HS-5 (cell line): Measurements from ENCODE around the gene FRYL.
"Not testable (repeated sequence)": the region's sequence is repeated elsewhere in the genome, so short reads cannot be mapped to it uniquely, and the experiment has no call there.

Source experiments
- DNase-seq: peaks from one replicate; pipeline ENCODE4 v3.0.0-alpha.2; 2012; ENCODE audit warnings: low read depth

Gene FRYL

GRCh38 chr4:48698029-48698971, 81.8 kb downstream of the FRYL start:
- DNase-seq = peak; percentile 87

DNA sequence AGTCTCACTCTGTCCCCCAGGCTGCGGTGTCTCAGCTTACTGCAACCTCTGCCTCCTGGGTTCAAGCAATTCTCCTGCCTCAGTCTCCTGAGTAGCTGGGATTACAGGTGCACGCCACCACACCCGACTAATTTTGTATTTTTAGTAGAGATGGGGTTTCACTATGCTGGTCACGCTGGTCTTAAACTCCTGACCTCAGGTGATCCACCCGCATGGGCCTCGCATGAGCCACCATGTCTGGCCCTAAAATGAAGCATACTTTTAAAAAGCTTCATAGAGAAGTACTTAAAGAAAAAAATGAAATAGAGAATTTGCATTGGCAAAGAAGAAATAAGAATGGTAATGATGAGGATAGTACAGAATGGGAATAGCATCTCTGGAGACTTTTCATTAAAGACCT, 82.6 kb downstream of the FRYL start:
- not testable (repeated sequence) for DNase-seq

DNA sequence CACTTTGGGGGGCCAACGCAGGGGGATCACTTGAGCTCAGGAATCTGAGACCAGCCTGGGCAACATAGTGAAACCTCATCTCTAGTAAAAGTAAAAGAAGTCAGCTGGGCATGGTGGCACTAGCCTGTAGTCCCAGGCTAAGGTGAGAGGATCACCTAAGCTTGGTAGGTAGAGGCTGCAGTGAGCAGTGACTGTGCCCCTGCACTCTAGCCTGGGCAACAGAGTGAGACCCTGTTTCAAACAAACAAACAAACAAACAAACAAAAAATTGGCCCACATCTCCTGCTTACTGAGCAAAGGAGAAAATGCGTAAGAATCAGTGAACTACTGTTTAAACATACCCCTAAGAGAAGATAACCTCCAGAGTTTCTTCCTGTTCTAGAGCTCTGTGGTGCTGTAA, 85.3 kb downstream of the FRYL start:
- no peak for DNase-seq

- no peak for DNase-seq
Measured at GRCh38 chr4:48693856-48694574, 86.1 kb downstream of the FRYL start.

- DNase-seq = no peak
Measured at GRCh38 chr4:48692897-48693296, 87.2 kb downstream of the FRYL start.

DNA sequence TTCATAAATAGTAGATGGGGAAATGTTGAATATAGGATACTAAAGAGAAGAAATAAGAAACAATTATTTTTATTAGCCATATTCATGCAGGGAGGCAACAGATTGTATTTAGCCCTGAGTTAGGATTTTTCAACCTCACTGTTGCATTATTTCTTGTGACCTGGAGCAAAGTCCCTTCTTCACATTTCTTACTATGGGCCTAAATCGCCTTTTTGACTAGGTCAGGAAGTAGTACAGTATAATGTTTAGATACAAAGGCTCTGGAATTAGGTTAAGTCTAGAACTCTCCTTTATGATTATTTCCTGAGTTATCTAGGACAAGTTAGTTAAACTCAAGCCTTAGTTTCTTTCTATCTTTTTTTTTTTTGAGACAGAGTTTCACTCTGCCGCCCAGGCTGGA, 88.0 kb downstream of the FRYL start:
- no peak for DNase-seq

DNA sequence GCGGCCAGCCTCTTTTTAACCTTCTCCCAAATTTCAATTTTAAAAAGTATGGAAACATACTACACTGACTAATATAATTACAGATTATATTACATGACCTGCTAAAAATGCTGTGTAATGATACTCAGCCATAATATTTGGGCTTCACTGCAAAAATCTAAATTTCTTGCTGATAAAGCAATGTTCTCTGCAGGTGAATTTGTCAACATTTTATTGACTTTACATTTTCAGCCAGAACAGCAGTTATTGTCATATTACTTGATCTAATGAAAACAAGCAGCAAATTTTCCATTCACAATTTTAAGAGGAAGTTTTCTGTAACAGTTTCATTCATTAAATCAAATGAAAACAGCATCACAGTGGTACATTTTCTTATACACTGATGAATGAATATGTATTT, 91.1 kb downstream of the FRYL start:
- no peak for DNase-seq

DNA sequence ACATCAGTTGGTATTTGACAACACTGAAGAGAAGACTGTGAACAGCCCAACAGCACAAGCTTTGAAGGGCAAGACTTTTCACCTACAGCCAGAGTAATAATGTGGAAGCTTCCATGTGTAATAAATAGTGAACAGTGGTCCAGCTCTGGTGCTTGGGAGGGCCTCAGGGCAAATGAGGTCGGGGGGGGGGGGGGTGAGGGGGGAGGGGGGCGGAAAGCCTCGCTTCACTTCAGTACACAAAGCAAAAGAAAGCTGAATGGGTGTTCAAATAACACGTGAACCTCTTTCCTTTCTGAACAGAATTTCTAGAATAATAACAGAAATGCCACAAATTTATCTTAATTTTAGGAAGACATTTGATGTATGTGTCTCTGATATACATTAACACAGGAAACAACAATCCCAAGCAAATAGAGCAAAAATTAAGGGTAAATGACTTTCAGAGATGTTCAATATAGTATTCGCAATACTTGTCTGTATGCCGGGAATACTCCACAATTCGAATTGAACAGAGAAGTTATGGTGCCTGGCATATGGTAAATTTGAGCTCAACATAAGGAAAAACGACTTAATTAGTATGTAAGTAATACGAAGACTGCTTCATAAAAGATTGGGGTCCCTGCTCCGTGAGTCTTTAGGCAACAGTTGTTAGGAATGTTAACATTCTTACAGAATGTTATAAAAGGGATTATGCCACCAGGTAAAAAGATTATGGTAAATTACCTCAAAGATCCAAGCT, 92.6 kb downstream of the FRYL start:
- DNase-seq = no peak

- no peak for DNase-seq
Measured at GRCh38 chr4:48686369-48686768, 93.7 kb downstream of the FRYL start.

- DNase-seq = no peak
Measured at GRCh38 chr4:48683784-48684666, 96.1 kb downstream of the FRYL start.

DNA sequence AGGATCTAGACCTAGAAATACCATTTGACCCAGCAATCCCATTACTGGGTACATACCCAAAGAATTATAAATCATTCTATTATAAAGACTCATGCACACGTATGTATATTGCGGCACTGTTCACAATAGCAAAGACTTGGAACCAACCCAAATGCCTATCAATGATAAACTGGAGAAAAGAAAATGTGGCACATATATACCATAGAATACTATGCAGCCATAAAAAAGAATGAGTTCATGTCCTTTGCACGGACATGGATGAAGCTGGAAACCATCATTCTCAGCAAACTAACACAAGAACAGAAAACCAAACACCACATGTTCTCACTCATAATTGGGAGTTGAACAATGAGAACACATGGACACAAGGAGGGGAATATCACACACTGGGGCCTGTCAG, 97.2 kb downstream of the FRYL start:
- DNase-seq = not testable (repeated sequence)

DNA sequence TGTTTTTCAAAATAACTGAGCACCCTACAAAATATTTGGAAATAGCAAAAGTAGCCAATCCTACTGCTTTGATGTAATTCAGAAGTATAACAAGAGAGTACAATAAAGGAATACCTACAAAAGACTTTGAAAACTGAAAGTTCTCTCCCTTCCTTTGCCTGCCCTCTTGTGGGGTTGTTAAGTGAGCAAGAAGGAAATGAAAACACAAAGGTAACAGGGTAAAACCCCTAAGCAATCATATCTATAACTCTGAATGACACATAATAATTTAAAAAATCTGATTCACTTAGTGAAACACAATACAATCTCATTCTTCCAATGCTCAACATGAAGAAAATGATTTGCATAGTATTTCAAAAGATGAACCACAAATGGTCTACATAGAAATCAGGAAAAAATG, 98.2 kb downstream of the FRYL start:
- no peak for DNase-seq

DNA sequence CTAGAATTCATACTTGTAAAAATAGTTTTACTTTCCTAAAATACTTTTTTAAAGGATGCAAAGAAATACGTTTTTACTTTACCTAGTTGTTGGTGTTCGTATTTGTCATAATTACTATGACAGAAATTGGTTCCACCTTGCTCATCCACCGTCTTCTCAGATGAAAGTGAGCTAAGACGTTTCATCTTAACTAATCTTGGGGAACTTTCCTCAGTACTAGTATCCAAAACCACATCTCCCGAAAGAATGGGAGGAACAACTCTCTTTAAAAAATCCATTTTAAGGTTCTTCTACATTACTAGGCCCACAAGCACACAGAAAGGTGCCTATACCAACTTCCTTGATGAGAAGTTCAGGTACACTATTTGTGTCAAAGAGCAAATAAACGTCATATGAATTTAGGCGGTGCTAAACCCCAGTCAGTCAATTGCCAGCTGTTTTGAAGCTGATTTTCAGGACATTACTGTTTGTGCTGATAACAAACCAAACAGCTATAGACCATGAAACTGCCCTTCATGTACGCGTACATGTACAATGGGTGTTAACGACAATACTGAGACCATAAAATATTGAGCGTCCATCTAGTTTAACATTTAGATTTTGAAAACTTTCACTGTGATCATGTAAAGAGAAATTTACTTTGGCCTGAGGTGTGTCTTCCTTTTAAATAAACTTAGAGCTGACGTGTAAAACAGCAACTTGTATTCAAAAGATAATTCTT, 99.1 kb downstream of the FRYL start:
- DNase-seq = no peak

- DNase-seq = no peak
Measured at GRCh38 chr4:48673537-48673936, 106.5 kb downstream of the FRYL start.

DNA sequence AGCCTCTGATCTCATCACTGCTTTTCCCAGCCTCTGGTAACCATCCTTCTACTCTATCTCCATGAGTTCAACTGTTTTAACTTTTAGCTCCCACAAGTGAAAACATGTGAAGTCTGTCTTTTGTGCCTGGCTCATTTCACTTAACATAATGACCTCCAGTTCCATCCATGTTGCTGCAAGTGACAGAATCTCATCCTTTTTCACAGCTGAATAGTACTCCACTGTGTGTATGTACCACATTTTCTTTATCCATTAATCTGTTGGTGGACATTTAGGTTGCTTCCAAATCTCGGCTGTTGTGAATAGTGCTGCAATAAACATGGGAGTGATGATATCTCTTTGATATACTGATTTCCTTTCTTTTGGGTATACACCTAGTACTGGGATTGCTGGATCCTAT, 109.5 kb downstream of the FRYL start:
- DNase-seq = no peak

GRCh38 chr4:48669086-48669485, 111.0 kb downstream of the FRYL start:
- DNase-seq = no peak

- no peak for DNase-seq
Measured at GRCh38 chr4:48668254-48669017, 111.6 kb downstream of the FRYL start.

DNA sequence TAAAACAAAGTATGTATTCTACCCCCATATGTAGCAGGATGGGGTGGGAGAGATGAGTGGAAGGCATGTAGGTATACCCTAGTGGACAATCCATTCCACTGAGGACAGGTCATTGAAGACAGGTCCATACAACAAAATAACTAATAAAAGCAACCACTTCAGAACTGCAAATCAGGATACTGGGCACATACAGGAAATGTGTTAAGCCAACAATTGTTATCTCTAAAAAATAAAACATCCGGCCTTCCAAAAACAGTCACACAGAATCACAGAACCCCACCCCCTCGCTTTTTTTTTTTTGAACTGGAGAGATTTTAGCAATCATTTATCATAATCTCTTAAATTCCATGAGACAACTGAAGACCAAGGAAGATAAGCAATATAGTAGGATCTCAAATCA, 112.9 kb downstream of the FRYL start:
- DNase-seq = no peak

DNA sequence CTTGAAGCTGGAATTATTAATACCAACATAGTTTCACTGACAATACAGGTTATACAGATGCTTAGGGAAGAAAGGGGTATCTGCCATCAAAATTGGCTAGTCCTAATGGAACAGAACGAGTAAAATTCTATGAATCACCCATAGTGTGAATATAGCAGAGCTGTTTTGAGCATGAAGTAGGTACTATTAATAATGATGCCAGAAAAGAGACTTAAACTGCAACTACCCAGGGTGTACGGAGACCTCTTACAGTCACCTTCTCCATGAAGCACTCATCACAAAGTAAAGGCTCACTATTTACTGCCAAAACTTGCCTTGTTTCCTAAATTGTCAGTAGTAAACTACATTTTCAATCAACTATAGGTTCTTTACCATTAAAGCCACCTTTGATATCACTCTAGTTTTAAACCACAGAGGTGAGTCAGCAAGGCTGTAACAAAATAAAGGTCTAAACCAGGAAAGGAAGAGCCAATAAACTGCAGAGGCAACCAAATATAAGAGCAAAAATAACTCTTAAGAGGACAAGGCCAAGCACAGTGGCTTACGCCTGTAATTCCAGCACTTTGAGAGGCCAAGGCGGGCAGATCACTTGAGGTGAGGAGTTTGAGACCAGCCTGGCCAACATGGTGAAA, 114.4 kb downstream of the FRYL start:
- DNase-seq = no peak

GRCh38 chr4:48664938-48665337, 115.1 kb downstream of the FRYL start:
- no peak for DNase-seq
